HL-60 (cell line): Measurements from ENCODE around the gene TMEM131L.

Source experiments
- DNase-seq, 2 experiments: peaks; one replicate each; pipeline ENCODE4 v3.0.0-alpha.2; 2010 to 2020; ENCODE audit warnings: low read depth in 1 of 2, low spot score in 1 of 2
- H3K27ac ChIP-seq: fragments of 250-450 bp; sonication (Bioruptor Pico); replicated peaks from 2 replicates; pipeline ENCODE4 v1.5.1; 2020; ENCODE audit warnings: mild to moderate bottlenecking, moderate library complexity
- H3K27me3 ChIP-seq: fragments of 250-450 bp; sonication (Bioruptor Pico); 2 replicates; pipeline ENCODE4 v1.5.1; 2021; ENCODE audit warnings: mild to moderate bottlenecking, moderate library complexity; ENCODE audit not compliant: insufficient read depth, poor library complexity, severe bottlenecking
- H3K4me3 ChIP-seq: replicated peaks from 2 replicates; pipeline ENCODE4 v1.5.1; 2011; ENCODE audit warnings: mild to moderate bottlenecking, control low read depth, low read length; ENCODE audit not compliant: insufficient read depth
- CTCF ChIP-seq: IDR thresholded peaks from one replicate; pipeline ENCODE4 v1.5.1; 2011; ENCODE audit warnings: low read length, control low read depth, inconsistent platforms; ENCODE audit not compliant: insufficient read depth
- GABPA ChIP-seq: IDR thresholded peaks from 2 replicates; pipeline ENCODE4 v1.6.1; 2012; ENCODE audit warnings: low read depth
- POLR2AphosphoS5 ChIP-seq: IDR thresholded peaks from 2 replicates; pipeline ENCODE4 v1.6.1; 2012; ENCODE audit warnings: low read depth
- REST ChIP-seq: IDR thresholded peaks from 2 replicates; pipeline ENCODE4 v1.6.1; 2012; ENCODE audit warnings: low read depth; ENCODE audit not compliant: insufficient replicate concordance
- SPI1 ChIP-seq: IDR thresholded peaks from 2 replicates; pipeline ENCODE4 v1.6.1; 2012; ENCODE audit warnings: low read depth, mild to moderate bottlenecking, borderline replicate concordance

TMEM131L gene

GRCh38 chr4:153512162-153512852 lies 46.1 kb downstream of the TMEM131L start:
- Histone ChIP-seq H3K4me3 (no peak overlapping the region), H3K27ac (no peak overlapping the region)
- no peak for DNase-seq

GRCh38 chr4:153512952-153513500 lies 46.9 kb downstream of the TMEM131L start:
- DNase-seq: no peak
- H3K27me3 ChIP-seq: no peaks in the 10 kb centered on the region
- TF ChIP-seq REST: no peak
- H3K4me3 ChIP-seq: no peak overlapping the region
- H3K27ac ChIP-seq: no peak overlapping the region

More at GRCh38 chr4:153512162-153512852, 46.1 kb downstream of the TMEM131L start:
- no peak for TF ChIP-seq REST
- TF ChIP-seq CTCF: no peak
- no peak for TF ChIP-seq SPI1
- TF ChIP-seq GABPA: no peak
- TF ChIP-seq POLR2AphosphoS5: no peak
- no peaks in the 10 kb centered on the region for H3K27me3 ChIP-seq

- H3K4me3 ChIP-seq: no peak overlapping the region
- no peak overlapping the region; the same call in 1 of the 2 replicates for H3K27ac ChIP-seq
- DNase-seq: no peak
- no peaks in the 10 kb centered on the region for H3K27me3 ChIP-seq
- TF ChIP-seq CTCF (no peak), REST (no peak), SPI1 (no peak), POLR2AphosphoS5 (no peak), GABPA (no peak)
These were observed 47.4 kb downstream of the TMEM131L start for GRCh38 chr4:153513596-153513995.
